H1 (cell line): ENCODE data around the gene METTL1. TPM values are rescaled to one million over a fixed set of nuclear protein-coding genes. Genes with fewer than 3 reads are reported as not detected.
A peak's percentile ranks its signal among the peaks of the same experiment; 100 is the strongest.

Source experiments
- CTCF ChIA-PET: fragments of 300-600 bp; sonication (Branson Sonifier 250); formaldehyde crosslinking; loops from one replicate; lab custom pipeline; 2021; ENCODE audit not compliant: partially characterized antibody; lab: Charles Lee
- POLR2A ChIA-PET: fragments of 300-600 bp; sonication (Branson Sonifier 250); formaldehyde crosslinking; loops from one replicate; lab custom pipeline; 2021; ENCODE audit warnings: inconsistent platforms; ENCODE audit not compliant: partially characterized antibody; lab: Charles Lee
- DNase-seq, 2 experiments: peaks; one replicate each; pipeline versions ENCODE4 v3.0.0 to v3.0.0-alpha.2; 2010 to 2022; ENCODE audit warnings: low spot score in 2 of 2, low read depth in 1 of 2, mixed read lengths in 1 of 2
- FAIRE-seq: peaks from 2 replicates; lab custom pipeline; 2011; peaks lifted over from hg19 to GRCh38; lab: Jason Lieb, UNC
- H2AFZ ChIP-seq: 2 replicates; pipeline ENCODE4 v1.8.1; 2012; ENCODE audit warnings: low read length, inconsistent platforms
- H2AK5ac ChIP-seq: 2 replicates; pipeline ENCODE4 v1.6.1; 2013; ENCODE audit warnings: low read depth, low read length
- H2BK120ac ChIP-seq: replicated peaks from 2 replicates; pipeline ENCODE3; 2013; ENCODE audit warnings: low read depth, low read length, inconsistent platforms
- H2BK12ac ChIP-seq: 2 replicates; pipeline ENCODE4 v1.6.1; 2013; ENCODE audit warnings: low read depth, low read length
- H2BK15ac ChIP-seq: 2 replicates; pipeline ENCODE4 v1.6.1; 2013; ENCODE audit warnings: low read length
- H2BK20ac ChIP-seq: 2 replicates; pipeline ENCODE4 v1.6.1; 2013; ENCODE audit warnings: low read length
- H2BK5ac ChIP-seq: 2 replicates; pipeline ENCODE4 v1.6.1; 2013; ENCODE audit warnings: low read depth, low read length
- H3K14ac ChIP-seq: 2 replicates; pipeline ENCODE4 v1.6.1; 2013; ENCODE audit warnings: inconsistent platforms; ENCODE audit not compliant: insufficient read length
- H3K18ac ChIP-seq: 2 replicates; pipeline ENCODE4 v1.6.1; 2013; ENCODE audit warnings: low read length; ENCODE audit errors: extremely low read depth
- H3K23ac ChIP-seq: 2 replicates; pipeline ENCODE4 v1.6.1; 2013; ENCODE audit warnings: inconsistent platforms; ENCODE audit not compliant: insufficient read length
- H3K23me2 ChIP-seq: 2 replicates; pipeline ENCODE4 v1.6.1; 2013; ENCODE audit warnings: low read depth, low read length
- H3K27ac ChIP-seq: 2 replicates; pipeline ENCODE4 v1.6.1; 2011; ENCODE audit warnings: low read depth, low read length, inconsistent platforms
- H3K27me3 ChIP-seq, 4 experiments: replicated peaks in 1 of 4; 1 replicate in 1 of 4; 2 replicates in 3 of 4; pipeline versions ENCODE4 v1.6.1 to v1.8.1; 2011 to 2013; ENCODE audit warnings: low read length in 3 of 4, mild to moderate bottlenecking in 3 of 4, inconsistent platforms in 2 of 4, mixed read lengths in 2 of 4, moderate library complexity in 1 of 4; ENCODE audit not compliant: control insufficient read depth in 3 of 4, insufficient read depth in 3 of 4; ENCODE audit errors: extremely low read depth in 1 of 4
- H3K36me3 ChIP-seq, 4 experiments: 2 replicates each; pipeline versions ENCODE4 v1.6.1 to v1.8.1; 2011 to 2013; ENCODE audit warnings: mild to moderate bottlenecking in 4 of 4, low read length in 3 of 4, moderate library complexity in 2 of 4, control low read depth in 1 of 4, inconsistent platforms in 1 of 4; ENCODE audit not compliant: insufficient read depth in 4 of 4, control insufficient read depth in 2 of 4
- H3K4ac ChIP-seq: replicated peaks from 2 replicates; pipeline ENCODE3; 2013; ENCODE audit warnings: low read length, low read depth, mixed read lengths, inconsistent platforms; ENCODE audit not compliant: insufficient read length
- H3K4me1 ChIP-seq, 4 experiments: replicated peaks in 1 of 4; 1 replicate in 1 of 4; 2 replicates in 3 of 4; pipeline versions ENCODE4 v1.6.1 to v1.8.1; 2011 to 2013; ENCODE audit warnings: low read length in 3 of 4, inconsistent platforms in 2 of 4, mixed read lengths in 1 of 4; ENCODE audit not compliant: insufficient read depth in 4 of 4, control insufficient read depth in 3 of 4
- H3K4me2 ChIP-seq, 2 experiments: 2 replicates each; pipeline versions ENCODE4 v1.6.1 to v1.8.1; 2011 to 2013; ENCODE audit warnings: low read depth in 2 of 2, low read length in 2 of 2, control low read depth in 1 of 2, inconsistent platforms in 1 of 2, mild to moderate bottlenecking in 1 of 2; ENCODE audit not compliant: insufficient read depth in 1 of 2
- H3K4me3 ChIP-seq, 4 experiments: fragments of 200-600, 300-600 bp in 1 of 4; sonication (generic), shearing (Covaris generic), sonication (Bioruptor Twin) in 1 of 4; 2 replicates each; pipeline versions ENCODE4 v1.5.1 to v1.8.1; 2011 to 2016; ENCODE audit warnings: low read length in 4 of 4, low read depth in 3 of 4, control low read depth in 2 of 4, inconsistent platforms in 2 of 4, mild to moderate bottlenecking in 2 of 4, mixed read lengths in 1 of 4, moderate library complexity in 1 of 4; ENCODE audit not compliant: insufficient read depth in 2 of 4; ENCODE audit errors: extremely low read depth in 1 of 4
- H3K56ac ChIP-seq: replicated peaks from 2 replicates; pipeline ENCODE3; 2013; ENCODE audit warnings: low read depth, mild to moderate bottlenecking, mixed read lengths, low read length, inconsistent platforms; ENCODE audit not compliant: insufficient read length
- H3K79me1 ChIP-seq: 2 replicates; pipeline ENCODE4 v1.6.1; 2013; ENCODE audit warnings: low read depth, low read length, control low read depth
- H3K79me2 ChIP-seq, 2 experiments: 2 replicates each; pipeline versions ENCODE4 v1.6.1 to v1.8.1; 2012 to 2013; ENCODE audit warnings: low read length in 2 of 2, mild to moderate bottlenecking in 2 of 2, inconsistent platforms in 1 of 2; ENCODE audit not compliant: insufficient read depth in 2 of 2, control insufficient read depth in 1 of 2
- H3K9ac ChIP-seq, 4 experiments: replicated peaks in 1 of 4; 1 replicate in 1 of 4; 2 replicates in 3 of 4; pipeline versions ENCODE4 v1.6.1 to v1.8.1; 2011 to 2013; ENCODE audit warnings: low read depth in 3 of 4, low read length in 3 of 4, control low read depth in 2 of 4, mild to moderate bottlenecking in 2 of 4, moderate library complexity in 2 of 4, inconsistent platforms in 1 of 4; ENCODE audit errors: extremely low read depth in 1 of 4
- H3K9me3 ChIP-seq, 2 experiments: 2 replicates each; pipeline versions ENCODE4 v1.6.1 to v1.8.1; 2012 to 2013; ENCODE audit warnings: mild to moderate bottlenecking in 2 of 2, moderate library complexity in 2 of 2, control low read depth in 1 of 2, inconsistent platforms in 1 of 2, low read depth in 1 of 2, low read length in 1 of 2, mixed read lengths in 1 of 2; ENCODE audit not compliant: insufficient read depth in 2 of 2
- H4K20me1 ChIP-seq, 2 experiments: replicated peaks in 1 of 2; 2 replicates each; pipeline versions ENCODE3 to v1.8.1; 2011 to 2013; ENCODE audit warnings: inconsistent platforms in 2 of 2, low read length in 2 of 2, mild to moderate bottlenecking in 1 of 2; ENCODE audit not compliant: insufficient read depth in 2 of 2, control insufficient read depth in 1 of 2
- H4K5ac ChIP-seq: 2 replicates; pipeline ENCODE4 v1.6.1; 2013; ENCODE audit warnings: low read length, low read depth, mixed read lengths, inconsistent platforms; ENCODE audit not compliant: insufficient read length
- H4K8ac ChIP-seq: 2 replicates; pipeline ENCODE4 v1.8.0; 2013; ENCODE audit warnings: mild to moderate bottlenecking, moderate library complexity, low read length, inconsistent platforms; ENCODE audit not compliant: insufficient read depth; ENCODE audit errors: extremely low read depth
- H4K91ac ChIP-seq: replicated peaks from 2 replicates; pipeline ENCODE3; 2013; ENCODE audit warnings: low read length, mixed read lengths, inconsistent platforms; ENCODE audit not compliant: insufficient read length
- ASH2L ChIP-seq: fragments of 200-600, 300-600 bp; sonication (generic); IDR thresholded peaks from one replicate; pipeline ENCODE4 v1.7.1; 2017; ENCODE audit warnings: low read length
- CTBP2 ChIP-seq: IDR thresholded peaks from 2 replicates; pipeline ENCODE4 v1.7.0; 2011; ENCODE audit warnings: borderline replicate concordance, mild to moderate bottlenecking, moderate library complexity, mixed read lengths, low read length; ENCODE audit not compliant: insufficient read depth, insufficient read length
- EZH2 ChIP-seq: fragments of 200-600 bp; sonication (generic); IDR thresholded peaks from 2 replicates; pipeline ENCODE4 v1.7.1; 2012; ENCODE audit warnings: low read depth, mild to moderate bottlenecking, moderate library complexity, low read length, inconsistent platforms; ENCODE audit not compliant: severe bottlenecking
- GABPA ChIP-seq: IDR thresholded peaks from 2 replicates; pipeline ENCODE4 v1.6.1; 2011; ENCODE audit warnings: mild to moderate bottlenecking, low read length, moderate library complexity, borderline replicate concordance; ENCODE audit not compliant: insufficient read depth
- KDM4A ChIP-seq: IDR thresholded peaks from one replicate; pipeline ENCODE4 v1.7.1; 2012; ENCODE audit warnings: low read depth, mild to moderate bottlenecking, moderate library complexity, low read length, inconsistent platforms; ENCODE audit not compliant: severe bottlenecking
- RNF2 ChIP-seq: fragments of 200-900, 300-1000 bp; sonication (generic); IDR thresholded peaks from 2 replicates; pipeline ENCODE4 v1.7.1; 2016; ENCODE audit warnings: borderline replicate concordance, low read depth, mild to moderate bottlenecking, antibody characterized with exemption, low read length; ENCODE audit not compliant: poor library complexity, severe bottlenecking; ENCODE audit errors: missing control alignments
- SRF ChIP-seq: IDR thresholded peaks from 2 replicates; pipeline ENCODE4 v1.6.1; 2011; ENCODE audit warnings: mild to moderate bottlenecking, low read depth, low read length, moderate library complexity
- WGBS, 2 experiments: shearing (Covaris generic) in 1 of 2; methylation state at CpG; one replicate each; pipeline versions ENCODE4 v1.1.6 to v1.1.7; 2013 to 2015; ENCODE audit warnings: low lambda C conversion rate in 2 of 2, mixed read lengths in 2 of 2, inconsistent platforms in 1 of 2, low coverage in 1 of 2, missing lambda C conversion rate in 1 of 2; ENCODE audit not compliant: insufficient replicate concordance in 2 of 2, insufficient coverage in 1 of 2, insufficient read length in 1 of 2; ENCODE audit errors: extremely low coverage in 1 of 2, missing lambda C conversion rate in 1 of 2; 5-methylcytosine and 5-hydroxymethylcytosine counted together
- long read RNA-seq, 2 experiments: library from RNA in 1 of 2; library from capped mRNA in 1 of 2; stranded (forward); transcript quantifications; one replicate each; pipeline ENCODE4 v2.0.0, GENCODE V29; 2021; ENCODE audit warnings: inconsistent platforms in 1 of 2
- polyA minus RNA-seq, 3 experiments: library from RNA; depleted of rRNA, polyadenylated mRNA; stranded (reverse); fragments of >200 nt; gene quantifications; 1 replicate in 2 of 3; 2 replicates in 1 of 3; pipeline ENCODE4 v1.2.3, GENCODE V29; 2011
- polyA plus RNA-seq, 7 experiments: library from polyadenylated mRNA; depleted of rRNA in 3 of 7; stranded (reverse) in 5 of 7; unstranded in 2 of 7; fragments of >200 nt in 5 of 7; fragments of 200-250 nt in 2 of 7; gene quantifications; 1 replicate in 5 of 7; 2 replicates in 1 of 7; 4 replicates in 1 of 7; pipeline versions ENCODE4 v1.2.1 to v1.2.3, GENCODE V29; 2011 to 2013; ENCODE audit warnings: missing spikeins in 2 of 7, mixed read lengths in 2 of 7
- total RNA-seq: library from RNA; stranded (reverse); fragmentation: NEBNext Ultra II Directional; extraction: Animal tissue kit (Norgen Biotek cat#: 25700); gene quantifications from 2 replicates; pipeline ENCODE4 v1.2.1, GENCODE V29; 2021

The METTL1 gene
- 41.9 and 46.0 TPM in 2 replicates for total RNA-seq
- polyA plus RNA-seq (2011; rRNA removed), result 37.9 and 40.5 TPM in 2 replicates
- 40.3 TPM for polyA plus RNA-seq (2011; cell fraction: cytosol; rRNA removed)
- polyA plus RNA-seq (2011; cell fraction: nucleus; rRNA removed), result 64.0 TPM
- polyA plus RNA-seq (2012, experiment 1 of 2), result 43.4 to 54.7 TPM (median 44.5 TPM) in 4 replicates
- polyA plus RNA-seq (2012, experiment 2 of 2), result 25.7 TPM
- 21.5 TPM for polyA plus RNA-seq (2013, experiment 1 of 2)
- 20.7 TPM for polyA plus RNA-seq (2013, experiment 2 of 2)
- polyA minus RNA-seq (2011; rRNA and poly(A)+ RNA removed), result 43.2 and 49.7 TPM in 2 replicates
- 20.9 TPM for polyA minus RNA-seq (2011; cell fraction: cytosol; rRNA and poly(A)+ RNA removed)
- polyA minus RNA-seq (2011; cell fraction: nucleus; rRNA and poly(A)+ RNA removed), result 42.7 TPM
- long read RNA-seq, experiment 1, transcript METTL1-202 (6 exons, 2,066 nt), result major isoform, 11 of 22 reads
- long read RNA-seq, experiment 1, partial matches to known transcripts, result 4 of 22 reads
- long read RNA-seq, experiment 1, other reads (novel, unspliced or antisense), result 5 of 22 reads
- long read RNA-seq, experiment 2, transcript METTL1-202 (6 exons, 2,066 nt), result major isoform, 33 of 77 reads
- long read RNA-seq, experiment 2, partial matches to known transcripts, result 31 of 77 reads
- long read RNA-seq, experiment 2, other reads (novel, unspliced or antisense), result 12 of 77 reads

DNA sequence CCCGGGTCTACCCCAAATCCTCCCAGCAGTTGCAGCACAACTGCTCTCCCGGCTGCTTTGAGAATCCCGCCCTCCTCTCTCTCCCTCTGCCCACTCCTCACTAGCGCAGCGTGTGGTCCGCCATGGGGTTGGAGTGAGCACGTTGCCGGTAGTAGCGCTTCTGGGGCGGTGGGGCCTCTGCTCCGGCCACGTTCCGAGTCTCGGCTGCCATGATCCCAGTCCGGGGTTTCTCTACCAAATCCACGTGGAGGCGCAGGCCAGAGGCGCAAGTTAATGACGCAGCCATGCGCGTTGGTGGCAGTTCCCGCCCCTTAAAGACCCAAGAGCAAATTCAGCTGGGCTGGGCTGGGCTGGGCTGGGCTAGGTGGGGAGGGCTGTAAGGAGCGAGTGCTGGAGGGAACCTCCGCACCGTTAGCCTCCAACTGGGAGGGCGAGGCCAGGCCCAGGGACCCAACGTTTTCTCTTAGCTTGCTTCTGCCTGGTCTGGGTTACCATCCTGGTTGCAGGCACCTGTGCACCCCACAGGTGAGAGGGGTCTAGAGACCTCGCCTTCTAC is at the start of gene METTL1:
METTL1 (minus strand) TSS at position 233 of the 556 bp plus-strand sequence; CDS start at position 211, 22 bp downstream.
- peak within 1 kb of the TSS; percentile 98 to 100 (median 99) for H3K9ac ChIP-seq
- peak within 1 kb of the TSS; percentile 91 for H3K4ac ChIP-seq
- H3K79me2 ChIP-seq, result 0 out of 4 replicates have a peak, but pooled peaks cover 0 to 7% of the 10 kb centered on the region in 2 experiments
- H3K27ac ChIP-seq, result peak within 1 kb of the TSS; percentile 99
- H3K23me2 ChIP-seq, result peaks cover 12% of the 10 kb centered on the region; the same call in 1 of the 2 replicates
- POLR2A ChIA-PET, result interaction anchor here (0.7 to 2.0 kb wide), 31 partner anchors 9 to 179 kb away, joined by 3 to 22 read pairs (median 4); partner anchors contain the start of genes CTDSP2, MARCHF9, TSFM and TSPAN31
- peak within 1 kb of the TSS; percentile 86 for H2BK120ac ChIP-seq
- peak within 1 kb of the TSS; percentile 79 to 99 (median 95) for H3K4me3 ChIP-seq
- H2AK5ac ChIP-seq, result peak within 1 kb of the TSS; percentile 65; the same call in 1 of the 2 replicates
- H4K8ac ChIP-seq, result peak within 1 kb of the TSS; percentile 100
- H3K79me1 ChIP-seq, result no peaks in the 10 kb centered on the region; the same call in 1 of the 2 replicates
- DNase-seq, result peak; percentile 91 to 96
- no peak within 1 kb of the TSS for H3K23ac ChIP-seq
- H3K4me2 ChIP-seq, result peak within 1 kb of the TSS; percentile 96 to 99
- peak within 1 kb of the TSS; percentile 99 for H4K5ac ChIP-seq
- CTCF ChIA-PET, result interaction anchor here (1.0 to 4.5 kb wide), 5 partner anchors 11 to 78 kb away, joined by 3 to 28 read pairs (median 7); partner anchors contain the start of genes OS9 and TSFM
- peak within 1 kb of the TSS; percentile 99 for H2BK15ac ChIP-seq
- H3K56ac ChIP-seq, result peak within 1 kb of the TSS; percentile 85
- H2BK20ac ChIP-seq, result 0 out of 2 replicates have a peak within 1 kb of the TSS, but pooled peaks have one; percentile 82
- no peaks in the 10 kb centered on the region for H4K20me1 ChIP-seq
- no peaks in the 10 kb centered on the region for H3K9me3 ChIP-seq
- H2BK12ac ChIP-seq, result peak within 1 kb of the TSS; percentile 99
- FAIRE-seq, result no peak
- peak within 1 kb of the TSS; percentile 96 for H4K91ac ChIP-seq
- peak within 1 kb of the TSS; percentile 80 for H2AFZ ChIP-seq
- peaks cover 10 to 17% (median 13%) of the 10 kb centered on the region in 4 experiments; a peak in 7 of 8 replicates for H3K36me3 ChIP-seq
- peak within 1 kb of the TSS; percentile 99 for H3K18ac ChIP-seq
- peaks cover 0 to 6% (median 3%) of the 10 kb centered on the region in 4 experiments; a peak in 4 of 7 replicates for H3K27me3 ChIP-seq
- H3K4me1 ChIP-seq, result peaks cover 3 to 9% (median 5%) of the 10 kb centered on the region in 4 experiments; a peak in 5 of 7 replicates
- H3K14ac ChIP-seq, result peak within 1 kb of the TSS; percentile 35
- peak within 1 kb of the TSS; percentile 100 for H2BK5ac ChIP-seq
- 2% methylated on average over 27 of the region's 28 CpGs; no CpG with 5 or more reads in 1 of the 2 experiments for WGBS, 2 experiments
- TF ChIP-seq EZH2, result no peak
- peak; percentile 18 for TF ChIP-seq KDM4A
- TF ChIP-seq ASH2L, result peak; percentile 76
- no peak for TF ChIP-seq GABPA
- no peak for TF ChIP-seq RNF2
- peak; percentile 69 for TF ChIP-seq CTBP2
- TF ChIP-seq SRF, result peak; percentile 65
